Measurements from ENCODE around the gene OR2S2.
"Not testable (repeated sequence)": the region's sequence is repeated elsewhere in the genome, so short reads cannot be mapped to it uniquely, and the experiment has no call there.

Gene OR2S2

GRCh38 chr9:35929453-35929718 lies 28.6 kb downstream of the OR2S2 start:
- H3K36me3 ChIP-seq (ENCODE audit: control insufficient read depth, low read depth, low read length): no peaks in the 10 kb centered on the region
- no peaks in the 10 kb centered on the region for H3K9me3 ChIP-seq (ENCODE audit: control insufficient read depth, low read depth, low read length)
- no peak overlapping the region for H3K4me3 ChIP-seq (ENCODE audit: low read length)
- H3K27ac ChIP-seq (ENCODE audit: low read length): no peak overlapping the region
- H3K9ac ChIP-seq (ENCODE audit: low read length): no peak overlapping the region
- peaks cover 6% of the 10 kb centered on the region for H3K27me3 ChIP-seq (ENCODE audit: control insufficient read depth, insufficient read depth, low read length)
- H3K4me1 ChIP-seq (ENCODE audit: control insufficient read depth, low read depth, low read length): no peaks in the 10 kb centered on the region

- no peaks in the 10 kb centered on the region for H3K36me3 ChIP-seq (ENCODE audit: control insufficient read depth, low read depth, low read length)
- no peaks in the 10 kb centered on the region for H3K4me1 ChIP-seq (ENCODE audit: control insufficient read depth, low read depth, low read length)
- no peak overlapping the region for H3K9ac ChIP-seq (ENCODE audit: low read length)
- H3K27ac ChIP-seq (ENCODE audit: low read length): no peak overlapping the region
- no peaks in the 10 kb centered on the region for H3K9me3 ChIP-seq (ENCODE audit: control insufficient read depth, low read depth, low read length)
- H3K4me3 ChIP-seq (ENCODE audit: low read length): no peak overlapping the region
- peaks cover 6% of the 10 kb centered on the region for H3K27me3 ChIP-seq (ENCODE audit: control insufficient read depth, insufficient read depth, low read length)
These were observed 29.1 kb downstream of the OR2S2 start for GRCh38 chr9:35928591-35929452.

GRCh38 chr9:35923927-35924763 lies 33.8 kb downstream of the OR2S2 start:
- no peak overlapping the region for H3K4me3 ChIP-seq (ENCODE audit: low read length)
- no peak overlapping the region for H3K27ac ChIP-seq (ENCODE audit: low read length)
- no peak overlapping the region for H3K9ac ChIP-seq (ENCODE audit: low read length)
- H3K27me3 ChIP-seq (ENCODE audit: control insufficient read depth, insufficient read depth, low read length): no peaks in the 10 kb centered on the region
- no peaks in the 10 kb centered on the region for H3K4me1 ChIP-seq (ENCODE audit: control insufficient read depth, low read depth, low read length)
- H3K36me3 ChIP-seq (ENCODE audit: control insufficient read depth, low read depth, low read length): no peaks in the 10 kb centered on the region
- H3K9me3 ChIP-seq (ENCODE audit: control insufficient read depth, low read depth, low read length): no peaks in the 10 kb centered on the region

- no peak overlapping the region for H3K9ac ChIP-seq (ENCODE audit: low read length)
- no peaks in the 10 kb centered on the region for H3K4me1 ChIP-seq (ENCODE audit: control insufficient read depth, low read depth, low read length)
- H3K27ac ChIP-seq (ENCODE audit: low read length): no peak overlapping the region
- H3K36me3 ChIP-seq (ENCODE audit: control insufficient read depth, low read depth, low read length): no peaks in the 10 kb centered on the region
- H3K9me3 ChIP-seq (ENCODE audit: control insufficient read depth, low read depth, low read length): no peaks in the 10 kb centered on the region
- H3K27me3 ChIP-seq (ENCODE audit: control insufficient read depth, insufficient read depth, low read length): no peaks in the 10 kb centered on the region
- H3K4me3 ChIP-seq (ENCODE audit: low read length): no peak overlapping the region
These were observed 34.4 kb downstream of the OR2S2 start for GRCh38 chr9:35923598-35923926.

- no peak overlapping the region for H3K27ac ChIP-seq (ENCODE audit: low read length)
These were observed 37.8 kb downstream of the OR2S2 start for GRCh38 chr9:35920051-35920620.

GRCh38 chr9:35919212-35920008 lies 38.5 kb downstream of the OR2S2 start:
- Histone ChIP-seq H3K4me3 (ENCODE audit: low read length) (no peak overlapping the region), H3K9ac (ENCODE audit: low read length) (no peak overlapping the region), H3K27ac (ENCODE audit: low read length) (no peak overlapping the region), H3K36me3 (ENCODE audit: control insufficient read depth, low read depth, low read length) (no peaks in the 10 kb centered on the region), H3K9me3 (ENCODE audit: control insufficient read depth, low read depth, low read length) (no peaks in the 10 kb centered on the region), H3K4me1 (ENCODE audit: control insufficient read depth, low read depth, low read length) (no peaks in the 10 kb centered on the region), H3K27me3 (ENCODE audit: control insufficient read depth, insufficient read depth, low read length) (no peaks in the 10 kb centered on the region)

More at GRCh38 chr9:35920051-35920620, 37.8 kb downstream of the OR2S2 start:
- no peaks in the 10 kb centered on the region for H3K9me3 ChIP-seq (ENCODE audit: control insufficient read depth, low read depth, low read length)
- H3K4me1 ChIP-seq (ENCODE audit: control insufficient read depth, low read depth, low read length): no peaks in the 10 kb centered on the region
- no peak overlapping the region for H3K9ac ChIP-seq (ENCODE audit: low read length)
- H3K27me3 ChIP-seq (ENCODE audit: control insufficient read depth, insufficient read depth, low read length): no peaks in the 10 kb centered on the region
- H3K36me3 ChIP-seq (ENCODE audit: control insufficient read depth, low read depth, low read length): no peaks in the 10 kb centered on the region
- H3K4me3 ChIP-seq (ENCODE audit: low read length): no peak overlapping the region

GRCh38 chr9:35918780-35919179 lies 39.2 kb downstream of the OR2S2 start:
- Histone ChIP-seq H3K9me3 (ENCODE audit: control insufficient read depth, low read depth, low read length) (no peaks in the 10 kb centered on the region), H3K9ac (ENCODE audit: low read length) (no peak overlapping the region), H3K36me3 (ENCODE audit: control insufficient read depth, low read depth, low read length) (no peaks in the 10 kb centered on the region), H3K4me1 (ENCODE audit: control insufficient read depth, low read depth, low read length) (no peaks in the 10 kb centered on the region), H3K27ac (ENCODE audit: low read length) (no peak overlapping the region), H3K4me3 (ENCODE audit: low read length) (no peak overlapping the region), H3K27me3 (ENCODE audit: control insufficient read depth, insufficient read depth, low read length) (no peaks in the 10 kb centered on the region)

GRCh38 chr9:35917261-35917660 lies 40.7 kb downstream of the OR2S2 start:
- H3K27ac ChIP-seq (ENCODE audit: low read length): no peak overlapping the region
- H3K4me3 ChIP-seq (ENCODE audit: low read length): no peak overlapping the region
- H3K27me3 ChIP-seq (ENCODE audit: control insufficient read depth, insufficient read depth, low read length): no peaks in the 10 kb centered on the region
- no peaks in the 10 kb centered on the region for H3K4me1 ChIP-seq (ENCODE audit: control insufficient read depth, low read depth, low read length)
- H3K36me3 ChIP-seq (ENCODE audit: control insufficient read depth, low read depth, low read length): no peaks in the 10 kb centered on the region
- no peaks in the 10 kb centered on the region for H3K9me3 ChIP-seq (ENCODE audit: control insufficient read depth, low read depth, low read length)
- no peak overlapping the region for H3K9ac ChIP-seq (ENCODE audit: low read length)

- no peak overlapping the region for H3K4me3 ChIP-seq (ENCODE audit: low read length)
- no peak overlapping the region for H3K9ac ChIP-seq (ENCODE audit: low read length)
- no peaks in the 10 kb centered on the region for H3K9me3 ChIP-seq (ENCODE audit: control insufficient read depth, low read depth, low read length)
- H3K36me3 ChIP-seq (ENCODE audit: control insufficient read depth, low read depth, low read length): no peaks in the 10 kb centered on the region
- H3K27ac ChIP-seq (ENCODE audit: low read length): no peak overlapping the region
- no peaks in the 10 kb centered on the region for H3K4me1 ChIP-seq (ENCODE audit: control insufficient read depth, low read depth, low read length)
- H3K27me3 ChIP-seq (ENCODE audit: control insufficient read depth, insufficient read depth, low read length): no peaks in the 10 kb centered on the region
These were observed 42.2 kb downstream of the OR2S2 start for GRCh38 chr9:35915681-35916294.

GRCh38 chr9:35914301-35914807 lies 43.6 kb downstream of the OR2S2 start:
- Histone ChIP-seq H3K9ac (ENCODE audit: low read length) (no peak overlapping the region), H3K36me3 (ENCODE audit: control insufficient read depth, low read depth, low read length) (no peaks in the 10 kb centered on the region), H3K4me3 (ENCODE audit: low read length) (no peak overlapping the region), H3K27me3 (ENCODE audit: control insufficient read depth, insufficient read depth, low read length) (no peaks in the 10 kb centered on the region), H3K4me1 (ENCODE audit: control insufficient read depth, low read depth, low read length) (no peaks in the 10 kb centered on the region), H3K27ac (ENCODE audit: low read length) (no peak overlapping the region), H3K9me3 (ENCODE audit: control insufficient read depth, low read depth, low read length) (no peaks in the 10 kb centered on the region)

- not testable (repeated sequence) for H3K4me3 ChIP-seq (ENCODE audit: low read length); H3K27ac ChIP-seq (ENCODE audit: low read length); H3K36me3 ChIP-seq (ENCODE audit: control insufficient read depth, low read depth, low read length); H3K9me3 ChIP-seq (ENCODE audit: control insufficient read depth, low read depth, low read length); H3K4me1 ChIP-seq (ENCODE audit: control insufficient read depth, low read depth, low read length); H3K9ac ChIP-seq (ENCODE audit: low read length); H3K27me3 ChIP-seq (ENCODE audit: control insufficient read depth, insufficient read depth, low read length)
These were observed 44.5 kb downstream of the OR2S2 start for GRCh38 chr9:35913429-35913828.

Measured in iPS-18a (cell line).